Inflammatory macrophage treated with lipopolysaccharide for 4 hours (primary cell): ENCODE measurements around the gene TP53I11.
A peak's percentile ranks its signal among the peaks of the same experiment; 100 is the strongest.

Source experiments
- DNase-seq: peaks from one replicate; pipeline ENCODE4 v3.0.0-alpha.2; 2020

Gene TP53I11

GRCh38 chr11:44978274-44978960 lies 27.7 kb upstream of the TP53I11 start:
- DNase-seq, result no peak

- peak; percentile 18 for DNase-seq
Observed at GRCh38 chr11:44977493-44977984, 26.9 kb upstream of the TP53I11 start.

DNA sequence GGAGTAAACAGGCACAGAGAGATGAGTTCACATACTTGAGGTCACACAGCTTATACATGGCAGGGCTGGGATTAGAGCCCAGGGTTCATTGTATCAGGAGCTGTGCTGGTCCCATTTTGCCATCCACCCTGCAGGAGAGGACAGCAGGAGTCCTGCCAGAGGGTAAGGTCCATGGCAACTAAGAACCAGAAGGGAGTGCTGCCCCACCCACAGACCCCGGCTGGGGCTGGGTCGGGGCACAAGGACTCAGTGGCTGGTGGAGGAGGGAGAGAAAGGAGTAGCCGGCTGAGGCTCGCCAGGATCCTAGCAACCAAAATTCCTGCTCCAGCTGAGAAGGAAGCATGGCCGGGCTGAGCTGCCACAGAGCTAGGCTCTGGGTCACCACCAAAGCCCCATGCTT lies 25.9 kb upstream of the TP53I11 start:
- DNase-seq, result no peak

GRCh38 chr11:44974402-44975000 lies 23.8 kb upstream of the TP53I11 start:
- no peak for DNase-seq

DNA sequence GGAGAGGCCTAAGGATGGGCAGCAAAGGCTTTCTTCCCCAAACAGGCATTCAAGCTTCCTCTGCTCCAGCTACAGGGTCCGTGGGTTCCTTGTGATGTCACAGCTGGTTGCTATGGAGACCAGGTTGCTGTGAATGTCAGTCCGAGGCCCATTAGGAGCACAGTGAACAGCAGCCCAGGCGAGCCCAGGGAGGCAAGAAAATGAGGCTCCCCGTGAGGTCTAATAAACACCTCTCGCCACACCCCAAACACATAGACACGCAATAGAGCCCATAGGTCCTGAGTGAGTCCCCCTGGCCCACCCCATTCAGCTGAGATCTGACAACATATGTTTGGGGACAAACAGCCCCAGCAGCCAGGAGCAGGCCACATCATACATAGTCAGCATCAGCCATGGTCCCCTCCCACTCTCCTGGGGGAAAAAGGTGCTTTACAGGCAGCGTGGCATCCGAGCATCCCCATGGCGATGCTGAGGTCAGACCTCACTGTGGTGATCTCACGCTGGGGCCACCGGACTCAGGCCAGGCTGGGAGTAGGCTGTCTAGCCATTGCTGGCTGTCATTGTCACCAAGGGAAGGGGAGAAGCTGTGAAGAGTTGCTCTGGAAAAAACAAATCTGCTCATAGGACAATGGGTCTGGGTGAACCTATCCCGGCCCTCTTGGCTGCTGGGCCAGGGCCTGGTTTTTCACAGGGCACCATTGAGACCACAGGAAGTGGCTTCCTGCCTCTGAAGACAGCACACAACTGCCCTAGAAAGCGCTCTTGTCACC lies 23.1 kb upstream of the TP53I11 start:
- DNase-seq, result no peak

DNA sequence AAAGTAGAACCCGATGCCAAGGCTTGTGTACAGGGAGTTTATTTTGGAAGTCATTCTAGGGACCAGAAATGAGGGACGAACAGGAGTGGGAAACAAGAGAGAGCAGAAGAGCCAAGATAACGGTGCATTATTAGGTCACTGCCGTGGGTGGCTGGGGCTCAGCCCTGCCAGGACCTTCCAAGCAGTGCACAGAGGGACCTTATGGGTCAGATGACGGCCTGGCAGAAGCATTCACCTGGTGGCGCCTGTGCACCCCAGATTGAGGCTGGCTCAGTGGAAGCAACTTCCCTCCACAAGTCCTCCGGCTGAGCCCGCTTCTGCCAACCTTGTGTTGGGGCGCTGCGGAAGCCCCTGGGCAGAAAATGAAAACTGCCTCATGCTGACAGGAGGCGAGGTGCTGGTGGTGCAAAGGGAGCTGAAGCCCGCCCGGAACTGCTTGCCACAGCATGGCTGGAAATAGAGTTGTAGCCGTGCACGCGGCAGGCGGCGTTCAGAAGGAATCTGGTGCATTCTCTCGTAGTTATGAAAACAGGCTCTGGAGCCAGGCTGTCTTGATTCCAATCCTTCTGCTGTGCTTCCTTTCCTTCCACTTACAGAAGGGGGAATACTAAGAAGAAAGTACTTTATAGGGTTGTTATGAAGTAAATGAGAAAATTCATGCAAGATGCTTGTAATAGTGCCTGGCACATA lies 22.2 kb upstream of the TP53I11 start:
- no peak for DNase-seq

DNA sequence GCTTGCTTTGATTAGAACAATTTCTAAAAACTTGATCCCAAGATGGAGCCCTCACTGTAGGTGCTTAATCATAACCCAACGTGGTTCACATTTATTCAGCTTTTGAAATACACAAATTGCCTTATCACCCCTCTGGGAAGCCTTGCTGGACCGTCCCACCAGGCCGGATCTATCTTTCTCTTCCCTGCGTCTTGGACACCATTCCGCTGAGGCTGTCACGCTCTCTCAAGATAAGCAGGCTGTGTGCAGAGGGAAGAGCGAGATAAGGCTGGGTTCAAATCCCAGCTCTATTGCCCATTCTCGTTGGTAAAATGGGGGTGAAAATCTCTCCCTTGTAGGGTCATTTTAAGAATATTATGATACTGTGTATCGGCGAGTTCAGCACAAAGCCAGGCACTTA lies 20.5 kb upstream of the TP53I11 start:
- no peak for DNase-seq

DNA sequence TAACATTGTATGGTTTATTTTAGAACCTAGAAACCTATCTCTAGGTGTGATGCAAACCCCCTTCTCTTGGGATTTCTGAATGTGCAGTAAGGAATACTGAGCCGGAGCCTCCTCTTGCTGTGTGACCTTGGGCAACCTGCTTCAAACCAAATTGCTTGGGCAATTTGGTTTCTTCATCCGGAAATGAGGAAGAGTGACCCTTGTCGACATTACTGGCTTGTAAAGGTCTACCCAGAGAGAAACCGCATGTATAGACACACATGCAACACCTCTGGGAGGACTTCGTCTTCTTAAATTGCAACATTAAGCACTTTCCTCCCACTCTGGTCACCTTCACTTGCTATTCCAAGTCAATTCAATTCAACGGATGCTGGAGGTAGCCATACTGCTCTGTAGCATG lies 19.6 kb upstream of the TP53I11 start:
- DNase-seq, result peak; percentile 64

GRCh38 chr11:44969651-44970252 lies 19.1 kb upstream of the TP53I11 start:
- DNase-seq, result no peak

DNA sequence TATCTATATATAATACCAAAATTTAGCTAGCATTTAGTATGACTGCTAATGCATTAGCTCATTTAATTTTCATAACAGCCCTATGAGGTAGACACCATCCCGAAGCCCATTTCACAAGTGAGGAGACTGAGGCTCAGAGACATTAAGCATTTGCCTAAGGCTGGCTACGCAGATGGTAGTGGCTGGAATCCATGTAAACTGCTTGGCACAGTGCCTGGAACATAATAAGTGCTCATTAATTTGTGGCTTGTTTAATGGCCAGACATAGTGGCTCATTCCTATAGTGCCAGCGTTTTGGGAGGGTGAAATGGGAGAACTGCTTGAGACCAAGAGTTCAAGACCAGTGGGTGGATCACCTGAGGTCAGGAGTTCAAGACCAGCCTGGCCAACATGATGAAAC lies 17.8 kb upstream of the TP53I11 start:
- no peak for DNase-seq

- DNase-seq, result no peak
Observed at GRCh38 chr11:44967930-44968496, 17.3 kb upstream of the TP53I11 start.

GRCh38 chr11:44966694-44967093 lies 16.0 kb upstream of the TP53I11 start:
- DNase-seq, result no peak

GRCh38 chr11:44964526-44965209 lies 14.0 kb upstream of the TP53I11 start:
- DNase-seq, result no peak

GRCh38 chr11:44963948-44964347 lies 13.3 kb upstream of the TP53I11 start:
- no peak for DNase-seq

- no peak for DNase-seq
Observed at GRCh38 chr11:44963136-44963535, 12.5 kb upstream of the TP53I11 start.

GRCh38 chr11:44962464-44962863 lies 11.8 kb upstream of the TP53I11 start:
- no peak for DNase-seq

DNA sequence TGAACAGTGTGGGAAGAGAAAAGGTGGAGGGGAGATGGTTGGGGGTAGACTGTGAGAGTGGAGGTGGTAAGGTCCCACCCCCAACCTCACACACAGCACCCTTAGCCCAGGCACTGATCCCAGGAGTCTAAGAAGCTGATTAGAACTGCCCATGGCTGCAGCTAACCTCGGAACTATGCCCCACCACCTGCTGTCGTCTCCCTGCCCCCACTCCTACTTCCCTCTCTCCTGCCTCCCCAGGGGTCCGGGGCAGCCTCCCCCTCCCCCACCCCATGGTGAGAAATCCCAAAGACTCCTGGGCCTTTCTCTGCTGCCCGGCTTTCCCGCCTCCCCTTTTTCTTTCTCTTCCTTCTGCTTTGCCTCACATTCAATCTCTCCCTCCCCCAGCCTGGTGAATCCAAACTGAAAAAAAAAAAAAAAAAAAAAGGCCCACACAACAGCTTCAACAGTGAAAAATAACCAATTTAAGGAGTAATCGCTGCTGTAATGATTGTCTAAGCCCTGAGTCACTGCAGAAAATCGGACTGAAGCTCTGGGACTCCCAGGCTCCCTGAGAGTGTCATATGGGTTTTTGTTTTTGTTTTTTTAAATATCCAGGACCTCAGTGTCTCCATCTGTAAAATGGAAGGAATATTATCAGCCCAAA lies 9.6 kb upstream of the TP53I11 start:
- no peak for DNase-seq

GRCh38 chr11:44959064-44959463 lies 8.4 kb upstream of the TP53I11 start:
- DNase-seq, result no peak

DNA sequence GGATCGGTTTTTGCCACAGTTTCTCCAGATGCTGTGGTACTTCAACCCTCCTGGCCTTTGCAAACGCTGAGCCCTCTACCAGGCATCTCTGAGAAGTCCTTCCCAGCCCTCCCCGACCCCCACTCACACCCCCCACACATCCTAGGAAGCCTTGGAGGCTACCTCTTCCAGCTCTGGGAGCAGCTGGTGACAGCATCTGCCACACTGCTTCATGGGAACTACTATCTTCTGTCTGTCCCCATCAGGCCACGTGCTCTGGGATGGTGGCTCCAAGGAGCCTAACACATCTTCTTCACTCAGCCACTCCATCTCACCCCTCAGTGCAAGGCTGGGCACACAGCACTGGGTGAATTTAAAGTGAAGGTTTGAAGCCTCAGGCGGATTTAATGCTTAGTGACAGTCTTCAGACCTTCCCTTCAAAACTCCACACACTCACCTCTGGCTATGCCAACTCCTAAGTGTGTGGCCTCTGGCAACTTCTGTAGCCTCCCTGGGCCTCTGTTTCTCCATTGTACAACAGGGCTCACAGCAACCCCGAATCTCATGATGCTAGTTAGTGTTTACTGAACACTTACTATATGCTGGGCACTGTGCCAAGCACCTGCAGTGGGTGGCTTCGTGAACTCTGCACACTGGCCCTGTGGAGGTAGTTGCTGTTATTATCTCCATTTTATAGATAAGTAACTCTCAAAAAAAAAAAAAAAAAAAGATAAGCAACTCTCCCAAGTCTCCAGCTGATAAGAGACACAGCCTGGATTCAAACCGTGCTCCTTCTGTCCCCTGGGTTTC lies 7.3 kb upstream of the TP53I11 start:
- DNase-seq, result no peak

GRCh38 chr11:44957040-44957515 lies 6.4 kb upstream of the TP53I11 start:
- no peak for DNase-seq
